GM12872 (cell line): Measurements from ENCODE around the gene VAC14.

Experiments
- CTCF ChIP-seq: IDR thresholded peaks from 3 replicates; pipeline ENCODE4 v1.5.1; 2011; ENCODE audit warnings: low read depth, mild to moderate bottlenecking, low read length, moderate library complexity; ENCODE audit not compliant: insufficient read depth

VAC14 gene

GRCh38 chr16:70729292-70729691 lies 71.7 kb downstream of the VAC14 start:
- TF ChIP-seq CTCF, result no peak

- TF ChIP-seq CTCF, result no peak
These were observed 72.8 kb downstream of the VAC14 start for GRCh38 chr16:70728150-70728549.

GRCh38 chr16:70726892-70727361 lies 74.0 kb downstream of the VAC14 start:
- TF ChIP-seq CTCF, result no peak

- no peak for TF ChIP-seq CTCF
These were observed 74.8 kb downstream of the VAC14 start for GRCh38 chr16:70725912-70726828.

- no peak for TF ChIP-seq CTCF
These were observed 75.7 kb downstream of the VAC14 start for GRCh38 chr16:70725024-70725911.

- no peak for TF ChIP-seq CTCF
These were observed 76.6 kb downstream of the VAC14 start for GRCh38 chr16:70724146-70725023.
